ENCODE results near the gene VPS13D.

The VPS13D gene

DNA sequence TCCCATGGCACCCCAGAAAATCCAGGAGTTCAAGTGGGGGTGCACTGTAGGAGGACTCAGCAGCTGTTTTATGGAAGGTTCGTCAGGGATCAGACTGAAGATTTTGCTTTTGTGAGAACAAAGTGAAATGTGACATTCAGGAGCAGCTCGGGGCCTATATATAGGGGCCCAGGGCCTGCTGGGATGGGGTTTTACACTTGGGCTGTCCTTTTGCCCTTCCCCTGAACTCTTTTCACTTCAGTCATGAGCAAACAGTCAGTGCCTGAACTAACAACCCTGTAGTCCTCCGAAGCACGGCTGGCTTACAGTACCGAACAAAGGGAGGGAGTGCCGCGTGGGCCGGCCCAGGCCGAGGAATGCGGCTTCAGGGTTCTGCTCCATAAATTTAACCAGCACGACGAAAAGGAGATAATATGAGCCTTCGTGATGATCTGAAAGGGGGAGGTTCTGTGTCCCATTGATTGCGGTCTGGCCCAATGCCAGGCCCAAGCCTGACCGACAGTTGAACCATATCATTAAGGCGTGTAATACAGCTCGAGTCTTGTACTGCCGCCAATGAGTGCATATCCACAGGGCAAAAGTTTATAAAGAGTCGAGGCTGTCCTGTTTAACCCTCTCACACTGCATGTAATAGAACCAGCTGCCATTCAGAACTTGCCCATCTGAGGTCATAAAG lies 248.2 kb downstream of the VPS13D start:
- TF ChIP-seq NFIC (IDR thresholded peaks at IDR 0.05) (peak; percentile 100), RAD21 (IDR thresholded peaks at IDR 0.05; ENCODE audit: low read depth) (peak; percentile 32), FOXM1 (IDR thresholded peaks at IDR 0.05; ENCODE audit: borderline replicate concordance, low read depth) (peak; percentile 99), EGR1 (IDR thresholded peaks at IDR 0.05) (peak; percentile 80), CREB1 (IDR thresholded peaks at IDR 0.05; ENCODE audit: low read depth) (peak; percentile 50; the same call in 1 of the 2 replicates), EP300 (IDR thresholded peaks at IDR 0.05; ENCODE audit: borderline replicate concordance) (peak; percentile 100), YY1 (IDR thresholded peaks at IDR 0.05; ENCODE audit: low read depth) (peak; percentile 71), CEBPB (IDR thresholded peaks at IDR 0.05) (peak; percentile 80), TCF12 (IDR thresholded peaks at IDR 0.05; ENCODE audit: low read depth) (peak; percentile 100), ZBTB7A (IDR thresholded peaks at IDR 0.05; ENCODE audit: low read depth) (no peak), TEAD4 (IDR thresholded peaks at IDR 0.05) (peak; percentile 100), TAF1 (IDR thresholded peaks at IDR 0.05; ENCODE audit: low read depth) (no peak)
- TF ChIP-seq, protein P1, sequence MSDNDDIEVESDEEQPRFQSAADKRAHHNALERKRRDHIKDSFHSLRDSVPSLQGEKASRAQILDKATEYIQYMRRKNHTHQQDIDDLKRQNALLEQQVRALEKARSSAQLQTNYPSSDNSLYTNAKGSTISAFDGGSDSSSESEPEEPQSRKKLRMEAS (IDR thresholded peaks at IDR 0.05) = peak; percentile 93
- TF ChIP-seq, protein P2, sequence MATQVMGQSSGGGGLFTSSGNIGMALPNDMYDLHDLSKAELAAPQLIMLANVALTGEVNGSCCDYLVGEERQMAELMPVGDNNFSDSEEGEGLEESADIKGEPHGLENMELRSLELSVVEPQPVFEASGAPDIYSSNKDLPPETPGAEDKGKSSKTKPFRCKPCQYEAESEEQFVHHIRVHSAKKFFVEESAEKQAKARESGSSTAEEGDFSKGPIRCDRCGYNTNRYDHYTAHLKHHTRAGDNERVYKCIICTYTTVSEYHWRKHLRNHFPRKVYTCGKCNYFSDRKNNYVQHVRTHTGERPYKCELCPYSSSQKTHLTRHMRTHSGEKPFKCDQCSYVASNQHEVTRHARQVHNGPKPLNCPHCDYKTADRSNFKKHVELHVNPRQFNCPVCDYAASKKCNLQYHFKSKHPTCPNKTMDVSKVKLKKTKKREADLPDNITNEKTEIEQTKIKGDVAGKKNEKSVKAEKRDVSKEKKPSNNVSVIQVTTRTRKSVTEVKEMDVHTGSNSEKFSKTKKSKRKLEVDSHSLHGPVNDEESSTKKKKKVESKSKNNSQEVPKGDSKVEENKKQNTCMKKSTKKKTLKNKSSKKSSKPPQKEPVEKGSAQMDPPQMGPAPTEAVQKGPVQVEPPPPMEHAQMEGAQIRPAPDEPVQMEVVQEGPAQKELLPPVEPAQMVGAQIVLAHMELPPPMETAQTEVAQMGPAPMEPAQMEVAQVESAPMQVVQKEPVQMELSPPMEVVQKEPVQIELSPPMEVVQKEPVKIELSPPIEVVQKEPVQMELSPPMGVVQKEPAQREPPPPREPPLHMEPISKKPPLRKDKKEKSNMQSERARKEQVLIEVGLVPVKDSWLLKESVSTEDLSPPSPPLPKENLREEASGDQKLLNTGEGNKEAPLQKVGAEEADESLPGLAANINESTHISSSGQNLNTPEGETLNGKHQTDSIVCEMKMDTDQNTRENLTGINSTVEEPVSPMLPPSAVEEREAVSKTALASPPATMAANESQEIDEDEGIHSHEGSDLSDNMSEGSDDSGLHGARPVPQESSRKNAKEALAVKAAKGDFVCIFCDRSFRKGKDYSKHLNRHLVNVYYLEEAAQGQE (IDR thresholded peaks at IDR 0.05; ENCODE audit: low read depth) = peak; percentile 46; the same call in 1 of the 2 replicates
- TF ChIP-seq, protein P3, sequence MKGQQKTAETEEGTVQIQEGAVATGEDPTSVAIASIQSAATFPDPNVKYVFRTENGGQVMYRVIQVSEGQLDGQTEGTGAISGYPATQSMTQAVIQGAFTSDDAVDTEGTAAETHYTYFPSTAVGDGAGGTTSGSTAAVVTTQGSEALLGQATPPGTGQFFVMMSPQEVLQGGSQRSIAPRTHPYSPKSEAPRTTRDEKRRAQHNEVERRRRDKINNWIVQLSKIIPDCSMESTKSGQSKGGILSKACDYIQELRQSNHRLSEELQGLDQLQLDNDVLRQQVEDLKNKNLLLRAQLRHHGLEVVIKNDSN (IDR thresholded peaks at IDR 0.05) = peak; percentile 57

DNA sequence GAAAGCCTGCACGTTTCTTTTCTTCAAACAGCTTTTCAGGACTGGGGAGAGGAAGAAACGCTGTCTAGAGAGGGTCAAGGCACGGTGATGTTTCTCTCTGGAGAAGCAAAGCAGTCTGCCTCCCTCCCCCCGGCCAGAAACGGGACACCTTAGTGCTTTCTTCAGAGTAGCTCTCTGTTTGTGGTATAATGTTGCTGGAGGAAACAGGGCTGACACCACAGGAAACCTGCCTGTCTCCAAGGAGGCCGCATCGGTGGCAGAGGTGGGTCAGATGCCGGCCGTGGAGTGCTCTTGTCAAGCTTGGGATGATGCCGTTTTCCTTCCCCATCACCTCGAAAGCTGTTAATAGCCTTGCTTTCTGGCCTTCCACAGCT lies 248.8 kb downstream of the VPS13D start:
- TF ChIP-seq CREB1 (IDR thresholded peaks at IDR 0.05; ENCODE audit: low read depth) (no peak), CEBPB (IDR thresholded peaks at IDR 0.05) (no peak), ZBTB7A (IDR thresholded peaks at IDR 0.05; ENCODE audit: low read depth) (no peak), YY1 (IDR thresholded peaks at IDR 0.05; ENCODE audit: low read depth) (no peak; the same call in 1 of the 2 replicates), EGR1 (IDR thresholded peaks at IDR 0.05) (no peak), EP300 (IDR thresholded peaks at IDR 0.05; ENCODE audit: borderline replicate concordance) (no peak), NFIC (IDR thresholded peaks at IDR 0.05) (no peak), TAF1 (IDR thresholded peaks at IDR 0.05; ENCODE audit: low read depth) (no peak), FOXM1 (IDR thresholded peaks at IDR 0.05; ENCODE audit: borderline replicate concordance, low read depth) (no peak), TCF12 (IDR thresholded peaks at IDR 0.05; ENCODE audit: low read depth) (no peak), RAD21 (IDR thresholded peaks at IDR 0.05; ENCODE audit: low read depth) (no peak), TEAD4 (IDR thresholded peaks at IDR 0.05) (no peak)
- TF ChIP-seq, protein P3 (IDR thresholded peaks at IDR 0.05) = no peak
- TF ChIP-seq, protein P2 (IDR thresholded peaks at IDR 0.05; ENCODE audit: low read depth) = no peak
- TF ChIP-seq, protein P1 (IDR thresholded peaks at IDR 0.05) = no peak

DNA sequence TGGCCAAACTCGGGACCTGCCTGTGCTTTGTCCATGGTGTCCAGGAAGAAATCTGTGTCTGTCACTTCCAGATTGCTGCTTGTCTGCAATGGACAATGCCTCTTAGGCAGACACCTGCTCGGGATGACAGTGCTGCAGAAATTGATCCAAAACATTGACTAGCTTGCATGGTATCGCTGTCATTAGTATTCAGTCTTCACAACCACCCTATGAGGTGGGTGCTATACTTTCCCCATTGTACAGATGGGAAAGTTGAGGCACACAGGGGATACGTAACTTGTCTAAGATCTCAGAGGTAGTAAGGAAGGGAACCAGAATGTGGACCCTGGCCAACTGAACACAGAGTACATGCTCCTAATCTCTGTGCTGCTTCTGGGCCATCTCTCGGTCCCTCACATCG lies 249.5 kb downstream of the VPS13D start:
- TF ChIP-seq RAD21 (IDR thresholded peaks at IDR 0.05; ENCODE audit: low read depth) = no peak
- TF ChIP-seq TAF1 (IDR thresholded peaks at IDR 0.05; ENCODE audit: low read depth) = no peak
- TF ChIP-seq, protein P2 (IDR thresholded peaks at IDR 0.05; ENCODE audit: low read depth) = no peak
- no peak for TF ChIP-seq YY1 (IDR thresholded peaks at IDR 0.05; ENCODE audit: low read depth)
- TF ChIP-seq FOXM1 (IDR thresholded peaks at IDR 0.05; ENCODE audit: borderline replicate concordance, low read depth) = no peak
- no peak for TF ChIP-seq TEAD4 (IDR thresholded peaks at IDR 0.05)
- no peak for TF ChIP-seq NFIC (IDR thresholded peaks at IDR 0.05)
- no peak for TF ChIP-seq CREB1 (IDR thresholded peaks at IDR 0.05; ENCODE audit: low read depth)
- TF ChIP-seq EGR1 (IDR thresholded peaks at IDR 0.05) = no peak
- no peak for TF ChIP-seq ZBTB7A (IDR thresholded peaks at IDR 0.05; ENCODE audit: low read depth)
- no peak for TF ChIP-seq EP300 (IDR thresholded peaks at IDR 0.05; ENCODE audit: borderline replicate concordance)
- TF ChIP-seq, protein P3 (IDR thresholded peaks at IDR 0.05) = no peak
- no peak for TF ChIP-seq CEBPB (IDR thresholded peaks at IDR 0.05)
- no peak for TF ChIP-seq TCF12 (IDR thresholded peaks at IDR 0.05; ENCODE audit: low read depth)
- TF ChIP-seq, protein P1 (IDR thresholded peaks at IDR 0.05) = no peak
